Superior temporal gyrus (tissue), 1 donor: ENCODE results near the gene DEPDC7.

Experiments used
- DNase-seq: peaks from one replicate; pipeline ENCODE4 v3.0.0-alpha.2; 2016; ENCODE audit errors: extremely low spot score

The DEPDC7 gene

DNA sequence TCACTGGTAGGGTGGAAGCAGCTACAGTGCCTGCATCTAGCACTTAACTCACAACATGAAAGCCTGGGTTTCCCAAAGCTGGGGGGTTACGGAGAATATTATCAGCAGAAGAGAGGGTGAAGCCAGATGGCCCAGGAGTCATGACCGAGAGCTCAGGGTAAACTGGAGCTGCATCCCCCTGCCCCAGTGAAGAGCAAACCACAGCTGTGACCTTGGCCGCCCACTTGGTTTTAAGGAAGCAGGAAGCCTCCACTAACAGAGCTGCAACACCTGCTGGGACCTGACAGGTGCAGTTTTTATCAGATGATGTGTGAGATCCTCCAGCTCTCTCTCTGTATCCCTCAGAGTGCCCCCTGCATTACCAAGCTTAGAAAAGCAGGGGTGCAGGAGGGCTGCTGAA lies 44.6 kb downstream of the DEPDC7 start:
- no peak for DNase-seq

DNA sequence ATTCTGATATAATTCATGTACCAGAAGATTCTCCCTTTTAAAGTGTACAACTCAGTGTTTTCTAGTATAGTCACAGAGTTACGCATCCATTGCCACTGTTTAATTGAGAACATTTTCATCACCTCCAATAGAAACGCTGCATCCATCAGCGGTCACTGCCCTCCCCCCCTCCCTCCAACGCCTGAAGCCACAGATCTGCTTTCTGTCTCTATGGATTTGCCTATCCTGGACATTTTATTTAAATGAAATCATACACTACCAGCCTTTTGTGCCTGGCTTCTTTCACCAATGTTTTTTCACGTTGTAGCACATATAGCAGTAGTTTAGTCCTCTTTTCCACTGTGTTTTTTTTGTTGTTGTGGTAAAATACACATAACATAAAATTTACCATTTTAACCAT lies 46.5 kb downstream of the DEPDC7 start:
- no peak for DNase-seq

DNA sequence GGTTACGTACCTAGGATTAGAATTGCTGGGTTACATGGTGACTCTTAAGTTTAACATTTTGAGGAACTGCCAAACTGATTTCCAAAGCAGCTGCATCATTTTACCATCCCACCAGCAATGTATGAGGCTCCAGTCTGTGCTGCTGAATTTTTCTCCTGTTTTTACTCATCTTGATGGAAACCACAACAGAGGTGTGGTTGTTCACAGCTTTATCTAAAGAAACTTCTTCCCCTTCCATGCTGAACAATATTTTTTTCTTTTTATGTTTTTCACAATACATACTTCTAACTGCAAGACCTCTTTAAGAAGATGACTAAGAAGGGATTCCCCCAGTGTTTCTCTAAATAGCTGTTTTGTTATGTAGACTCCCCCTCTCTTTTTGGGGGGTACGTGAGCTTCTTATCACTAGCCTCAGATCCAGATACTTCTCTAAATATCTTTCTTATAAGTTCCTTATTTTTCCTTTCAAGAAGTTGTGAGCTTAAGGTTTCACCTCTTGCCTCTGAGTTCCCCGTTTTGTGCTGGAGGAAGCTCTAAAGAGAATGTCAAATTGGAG lies 47.7 kb downstream of the DEPDC7 start:
- DNase-seq = no peak

DNA sequence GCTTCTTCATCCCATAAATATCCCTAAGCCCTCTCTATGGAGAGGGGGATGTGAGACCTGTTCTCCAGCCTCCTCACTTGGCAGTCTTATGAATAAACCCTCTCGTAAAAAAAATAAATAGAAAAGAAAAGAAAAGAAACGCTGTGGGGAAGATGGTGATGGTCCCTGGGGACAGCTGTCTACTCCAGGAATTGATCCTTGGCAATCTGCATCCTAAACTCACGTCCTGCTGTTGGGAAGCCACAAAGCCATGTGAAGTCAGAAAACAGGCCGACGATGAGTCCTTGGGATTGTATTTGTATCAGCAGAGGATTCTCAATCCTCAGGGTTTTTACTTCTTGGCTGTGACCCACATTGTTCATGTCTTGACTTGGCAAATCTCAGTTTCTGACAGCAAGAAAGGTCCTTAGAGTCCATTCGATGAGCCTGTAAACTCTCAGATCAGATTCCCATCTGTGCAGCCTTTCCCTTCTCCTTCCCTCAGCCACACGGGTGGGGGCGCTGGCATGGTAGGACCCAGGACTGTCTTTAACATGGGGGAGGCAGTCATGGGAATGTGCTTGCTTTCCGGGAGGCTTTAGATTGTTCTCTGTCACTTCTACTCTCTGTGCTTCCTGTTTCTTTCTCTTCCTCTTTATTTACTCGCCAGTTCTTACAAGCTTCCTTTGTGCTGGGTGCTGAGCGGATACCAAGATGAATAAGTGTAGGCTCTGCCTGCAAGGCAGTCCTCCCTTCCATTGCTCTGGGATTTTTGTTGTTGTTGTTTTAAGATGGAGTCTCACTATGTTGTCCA lies 48.6 kb downstream of the DEPDC7 start:
- no peak for DNase-seq

DNA sequence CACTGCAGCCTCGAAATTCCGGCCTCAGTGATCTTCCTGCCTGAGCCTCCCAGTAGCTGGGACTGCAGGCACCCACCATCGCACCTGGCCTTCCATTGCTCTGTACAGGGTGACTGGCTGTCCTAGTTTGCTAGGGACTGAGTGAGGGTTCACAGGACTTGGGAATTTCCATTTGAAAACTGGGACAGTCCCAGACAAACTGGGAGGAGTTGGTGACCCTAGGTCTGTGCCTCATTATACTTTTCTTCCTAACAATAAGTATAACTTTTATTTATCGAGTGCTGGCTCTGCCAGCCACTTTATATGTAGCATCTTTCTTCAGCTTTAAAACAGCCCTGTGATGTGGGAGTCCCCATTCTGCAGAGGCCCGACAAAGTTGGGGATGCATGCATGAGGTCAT lies 49.2 kb downstream of the DEPDC7 start:
- DNase-seq = no peak

DNA sequence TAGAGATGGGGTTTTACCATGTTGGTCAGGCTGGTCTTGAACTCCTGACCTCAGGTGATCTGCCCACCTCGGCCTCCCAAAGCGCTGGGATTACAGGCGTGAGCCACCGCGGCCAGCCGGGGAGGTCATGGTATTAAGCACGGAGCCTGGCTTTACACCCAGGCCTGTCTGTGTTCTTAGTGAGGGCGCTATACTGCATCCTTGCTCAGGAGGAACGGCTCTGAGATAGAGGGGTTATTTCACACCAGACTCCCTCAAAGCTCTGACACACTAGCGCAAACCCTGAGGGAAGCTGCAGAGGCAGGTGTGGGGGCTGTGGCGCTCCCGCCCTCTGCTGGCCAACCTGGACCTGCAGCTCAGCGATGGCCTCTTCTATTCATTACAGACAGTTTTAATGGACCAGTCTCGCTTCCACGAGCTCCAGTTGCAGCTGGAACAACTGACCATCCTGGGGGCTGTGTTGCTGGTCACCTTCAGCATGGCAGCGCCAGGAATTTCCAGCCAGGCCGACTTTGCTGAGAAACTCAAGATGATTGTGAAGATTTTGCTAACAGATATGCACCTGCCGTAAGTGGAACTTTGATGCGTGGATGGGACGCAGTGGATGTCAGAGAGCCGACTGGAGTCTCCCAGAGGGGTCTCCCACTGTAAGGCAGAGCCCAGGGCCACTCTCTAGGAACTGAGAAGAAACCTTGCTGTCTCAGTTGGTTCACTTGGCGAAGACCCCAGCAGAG lies 49.9 kb downstream of the DEPDC7 start:
- peak; percentile 72 for DNase-seq

DNA sequence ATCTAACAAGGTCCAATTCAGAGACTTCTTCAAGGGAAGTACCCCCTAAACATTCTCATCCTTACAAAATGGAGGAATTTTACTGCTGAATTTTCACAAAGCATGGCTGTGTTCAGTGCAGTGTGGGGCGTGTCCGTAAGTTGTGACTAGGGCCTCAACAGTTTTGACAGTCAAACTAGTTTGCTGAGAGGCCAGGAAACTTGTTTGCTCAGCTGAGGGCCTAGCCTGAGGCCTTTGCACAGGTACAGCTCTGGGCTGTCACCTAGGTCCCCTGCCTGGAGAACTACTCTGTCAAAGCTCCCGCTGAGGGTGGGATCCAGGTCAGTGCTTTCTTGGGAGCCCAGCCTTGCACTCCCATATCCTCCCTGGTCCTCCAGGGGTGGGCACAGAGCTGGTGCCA lies 51.6 kb downstream of the DEPDC7 start:
- no peak for DNase-seq

DNA sequence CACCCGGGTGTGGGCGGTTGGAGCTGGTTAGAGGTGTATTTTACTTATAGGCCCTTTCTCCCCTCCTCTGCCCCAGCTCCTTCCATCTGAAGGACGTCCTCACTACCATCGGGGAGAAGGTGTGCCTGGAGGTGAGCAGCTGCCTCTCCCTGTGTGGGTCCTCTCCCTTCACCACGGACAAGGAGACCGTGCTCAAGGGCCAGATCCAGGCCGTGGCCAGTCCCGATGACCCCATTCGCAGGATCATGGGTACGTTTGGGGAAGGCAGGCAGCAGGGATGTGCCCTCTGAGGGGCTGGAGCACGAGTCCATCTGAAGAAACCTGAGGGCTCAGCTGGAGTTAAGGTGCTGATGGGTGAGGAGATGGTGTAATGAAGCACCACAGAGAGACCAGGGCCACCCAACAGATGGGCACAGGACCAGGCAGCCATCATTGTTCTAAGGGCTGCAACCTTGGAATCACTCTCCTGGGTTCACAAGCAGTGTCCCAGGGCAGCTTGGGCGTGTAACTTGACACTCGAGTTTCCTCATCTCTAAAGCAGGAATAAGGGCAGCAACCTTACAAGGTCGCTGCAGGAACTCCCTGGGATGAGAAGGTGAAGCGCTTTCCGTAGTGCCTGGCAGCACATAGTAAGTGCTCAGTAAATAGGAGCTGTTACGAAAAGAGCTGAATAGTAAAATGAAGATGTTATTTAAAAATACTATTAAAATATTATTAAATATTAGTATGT lies 53.1 kb downstream of the DEPDC7 start:
- DNase-seq = no peak

DNA sequence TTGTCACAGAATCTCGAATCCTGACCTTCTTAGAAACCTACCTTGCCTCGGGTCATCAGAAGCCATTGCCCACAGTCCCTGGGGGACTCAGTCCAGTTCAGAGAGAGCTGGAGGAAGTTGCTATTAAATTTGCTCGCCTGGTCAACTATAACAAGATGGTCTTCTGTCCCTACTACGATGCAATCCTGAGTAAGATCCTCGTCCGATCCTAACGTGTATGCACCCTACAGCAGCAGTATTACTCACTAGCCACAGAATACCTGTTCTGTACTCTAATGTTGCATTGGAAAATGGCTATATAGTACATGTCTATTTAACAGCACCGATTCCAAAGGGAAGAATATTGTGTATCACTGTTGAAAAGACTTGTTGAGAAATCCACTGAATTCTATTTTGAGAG lies 56.8 kb downstream of the DEPDC7 start:
- no peak for DNase-seq
